ENCODE data around the gene CDH13. TPM values are rescaled to one million over a fixed set of nuclear protein-coding genes. Genes with fewer than 3 reads are reported as not detected.

The CDH13 gene
- total and polyA plus RNA-seq, 10 of the 15 experiments (the other 5 are each of a cell fraction or from before 2014, with no cell fraction given): under 0.01 to 0.05 TPM; not detected in 8

- no TSS peak for BruUV-seq (replicated peaks)
- H3K9ac ChIP-seq (ENCODE audit: control insufficient read depth, insufficient read depth, low read length): no peak overlapping the region
Observed at GRCh38 chr16:83136924-83137323, 510.2 kb downstream of the CDH13 start.

DNA sequence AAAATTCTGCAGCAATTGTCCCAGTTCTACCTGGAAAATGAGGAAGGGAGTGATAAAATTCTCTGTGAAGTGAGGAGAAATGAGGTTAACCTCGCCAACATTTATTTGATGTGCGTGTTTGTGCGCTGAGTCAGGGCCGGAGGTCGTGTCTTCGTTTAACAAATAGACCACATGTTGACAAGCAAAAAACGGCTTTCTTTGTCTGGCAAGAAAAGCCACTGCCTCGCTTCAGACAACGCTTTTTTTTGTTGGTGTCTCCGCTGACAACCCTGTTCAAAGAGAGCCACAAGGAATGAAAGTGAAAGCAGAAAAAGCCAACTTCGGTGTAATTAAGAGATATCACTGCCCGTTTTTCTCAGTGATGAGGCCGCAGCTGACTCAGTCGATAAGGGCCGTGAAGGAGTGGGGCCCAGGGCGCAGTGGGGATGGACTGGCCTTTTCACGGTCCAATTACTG is 510.6 kb downstream of the CDH13 start:
- Histone ChIP-seq H3K36me3 (ENCODE audit: control insufficient read depth in 2 of 2, insufficient read depth in 2 of 2, low read length in 1 of 2) (no peaks in the 10 kb centered on the region), H3K4me3 (no peak overlapping the region), H4K20me1 (ENCODE audit: control insufficient read depth, insufficient read depth) (no peaks in the 10 kb centered on the region), H2AFZ (ENCODE audit: control insufficient read depth, low read depth, low read length) (no peak overlapping the region), H3K27ac (ENCODE audit: control insufficient read depth, insufficient read depth) (no peak overlapping the region), H3K79me2 (ENCODE audit: control insufficient read depth, insufficient read depth, low read length) (no peaks in the 10 kb centered on the region), H3K27me3 (replicated peaks in 1 of 2; ENCODE audit: control insufficient read depth in 2 of 2, insufficient read depth in 2 of 2, low read length in 1 of 2) (no peaks in the 10 kb centered on the region), H3K4me1 (ENCODE audit: control insufficient read depth, insufficient read depth, low read length) (no peaks in the 10 kb centered on the region), H3K9me3 (replicated peaks; ENCODE audit: control insufficient read depth, insufficient read depth, low read length) (no peaks in the 10 kb centered on the region), H3K9ac (ENCODE audit: control insufficient read depth, insufficient read depth, low read length) (no peak overlapping the region), H3K4me2 (ENCODE audit: control insufficient read depth, insufficient read depth) (no peak overlapping the region)
- ChIA-PET POLR2A (no interaction called here), SMC1A (ENCODE audit: uncharacterized antibody, unreplicated experiment) (no interaction called here), CTCF (no interaction called here), RAD21 (ENCODE audit: unreplicated experiment) (no interaction called here)
- TF ChIP-seq KDM1A (IDR thresholded peaks at IDR 0.05; ENCODE audit: borderline replicate concordance) (no peak), EGR1 (IDR thresholded peaks at IDR 0.05; ENCODE audit: borderline replicate concordance in 1 of 2, low read depth in 2 of 2, low read length in 2 of 2) (no peak), MYC (IDR thresholded peaks at IDR 0.05; ENCODE audit: insufficient read depth, insufficient read length, insufficient replicate concordance, low read length, severe bottlenecking) (no peak), MTA3 (IDR thresholded peaks at IDR 0.05; ENCODE audit: borderline replicate concordance, low read length) (no peak), POLR2AphosphoS2 (IDR thresholded peaks at IDR 0.05; ENCODE audit: low read depth, low read length) (no peak), TCF7 (IDR thresholded peaks at IDR 0.05; ENCODE audit: borderline replicate concordance) (no peak), PML (IDR thresholded peaks at IDR 0.05; ENCODE audit: low read length) (no peak), STAT1 (conservative IDR thresholded peaks at IDR 0.05) (no peak), BHLHE40 (IDR thresholded peaks at IDR 0.05; ENCODE audit: borderline replicate concordance in 1 of 2, low read depth in 2 of 2, low read length in 1 of 2) (no peak), RAD51 (IDR thresholded peaks at IDR 0.05) (no peak), HDAC6 (IDR thresholded peaks at IDR 0.05; ENCODE audit: unreplicated experiment) (no peak), IRF5 (IDR thresholded peaks at IDR 0.05; ENCODE audit: borderline replicate concordance) (no peak)
- ATAC-seq (no peak), DNase-seq (ENCODE audit: low read depth, low spot score) (no peak), FAIRE-seq (no peak)
- BruUV-seq (replicated peaks): no TSS peak
- intact Hi-C loops (cut with micrococcal nuclease; ENCODE audit: unreplicated experiment) (no loop called here), in situ Hi-C loops (cut with MboI) (no loop called here)
- 37% methylated on average over 17 of the region's 17 CpGs for WGBS (ENCODE audit: insufficient coverage, insufficient replicate concordance, low lambda C conversion rate, missing lambda C conversion rate)

More at GRCh38 chr16:83136924-83137323, 510.2 kb downstream of the CDH13 start:
- in situ Hi-C loops (cut with MboI) (no loop called here), intact Hi-C loops (cut with micrococcal nuclease; ENCODE audit: unreplicated experiment) (no loop called here)
- ChIA-PET POLR2A (no interaction called here), CTCF (interaction anchor here (1.0 kb wide), 1 partner anchor 53 kb away, joined by 3 read pairs; no protein-coding TSS in a partner anchor), RAD21 (ENCODE audit: unreplicated experiment) (no interaction called here), SMC1A (ENCODE audit: uncharacterized antibody, unreplicated experiment) (no interaction called here)
- Histone ChIP-seq H3K36me3 (ENCODE audit: control insufficient read depth in 2 of 2, insufficient read depth in 2 of 2, low read length in 1 of 2) (no peaks in the 10 kb centered on the region), H2AFZ (ENCODE audit: control insufficient read depth, low read depth, low read length) (no peak overlapping the region), H3K4me1 (ENCODE audit: control insufficient read depth, insufficient read depth, low read length) (no peaks in the 10 kb centered on the region), H3K4me2 (ENCODE audit: control insufficient read depth, insufficient read depth) (no peak overlapping the region), H3K79me2 (ENCODE audit: control insufficient read depth, insufficient read depth, low read length) (no peaks in the 10 kb centered on the region), H4K20me1 (ENCODE audit: control insufficient read depth, insufficient read depth) (no peaks in the 10 kb centered on the region), H3K4me3 (no peak overlapping the region), H3K27ac (ENCODE audit: control insufficient read depth, insufficient read depth) (no peak overlapping the region), H3K27me3 (replicated peaks in 1 of 2; ENCODE audit: control insufficient read depth in 2 of 2, insufficient read depth in 2 of 2, low read length in 1 of 2) (no peaks in the 10 kb centered on the region), H3K9me3 (replicated peaks; ENCODE audit: control insufficient read depth, insufficient read depth, low read length) (no peaks in the 10 kb centered on the region)
- TF ChIP-seq, protein P1, sequence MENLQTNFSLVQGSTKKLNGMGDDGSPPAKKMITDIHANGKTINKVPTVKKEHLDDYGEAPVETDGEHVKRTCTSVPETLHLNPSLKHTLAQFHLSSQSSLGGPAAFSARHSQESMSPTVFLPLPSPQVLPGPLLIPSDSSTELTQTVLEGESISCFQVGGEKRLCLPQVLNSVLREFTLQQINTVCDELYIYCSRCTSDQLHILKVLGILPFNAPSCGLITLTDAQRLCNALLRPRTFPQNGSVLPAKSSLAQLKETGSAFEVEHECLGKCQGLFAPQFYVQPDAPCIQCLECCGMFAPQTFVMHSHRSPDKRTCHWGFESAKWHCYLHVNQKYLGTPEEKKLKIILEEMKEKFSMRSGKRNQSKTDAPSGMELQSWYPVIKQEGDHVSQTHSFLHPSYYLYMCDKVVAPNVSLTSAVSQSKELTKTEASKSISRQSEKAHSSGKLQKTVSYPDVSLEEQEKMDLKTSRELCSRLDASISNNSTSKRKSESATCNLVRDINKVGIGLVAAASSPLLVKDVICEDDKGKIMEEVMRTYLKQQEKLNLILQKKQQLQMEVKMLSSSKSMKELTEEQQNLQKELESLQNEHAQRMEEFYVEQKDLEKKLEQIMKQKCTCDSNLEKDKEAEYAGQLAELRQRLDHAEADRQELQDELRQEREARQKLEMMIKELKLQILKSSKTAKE (IDR thresholded peaks at IDR 0.05; ENCODE audit: low read depth, poor library complexity, severe bottlenecking): no peak
- TF ChIP-seq EZH2 (IDR thresholded peaks at IDR 0.05; ENCODE audit: borderline replicate concordance, control insufficient read depth, low read depth, low read length) (no peak), EED (IDR thresholded peaks at IDR 0.05; ENCODE audit: low read depth) (no peak), POLR2AphosphoS2 (IDR thresholded peaks at IDR 0.05; ENCODE audit: low read depth, low read length) (no peak)
- WGBS (ENCODE audit: insufficient coverage, insufficient replicate concordance, low lambda C conversion rate, missing lambda C conversion rate): 3% methylated on average over 5 of the region's 5 CpGs
- ATAC-seq: no peak
- DNase-seq (ENCODE audit: low read depth, low spot score): no peak
- FAIRE-seq: no peak
